HepG2 (cell line): ENCODE results near the gene FRMD1. TPM values are rescaled to one million over a fixed set of nuclear protein-coding genes. Genes with fewer than 3 reads are reported as not detected.

Experiments
- ATAC-seq: fragments of 200-7000 bp; cut with Tn5 transposase; 3 replicates; pipeline ENCODE4 v1.9.1; 2020; ENCODE audit warnings: mild to moderate bottlenecking, moderate library complexity
- BruUV-seq: library from RNA; stranded (reverse); fragments of 400-500 nt; replicated peaks from 2 replicates; lab custom pipeline; 2021; lab: Mats Ljungman, UMichigan
- CTCF ChIA-PET: fragments of 300-600 bp; formaldehyde crosslinking; extraction: SDS; loops from one replicate; lab custom pipeline; 2021; ENCODE audit warnings: low total read pairs, inconsistent platforms, low intra/inter-chr PET ratio; lab: Yijun Ruan, JAX
- POLR2A ChIA-PET: fragments of 350-600 bp; sonication (Branson Sonifier 250); formaldehyde crosslinking; loops from one replicate; lab custom pipeline; 2020; ENCODE audit warnings: antibody characterized with exemption, inconsistent platforms; lab: Yijun Ruan, JAX
- DNase-seq: peaks from one replicate; pipeline ENCODE4 v3.0.0-alpha.2; 2015; ENCODE audit warnings: low spot score
- FAIRE-seq: peaks from 3 replicates; lab custom pipeline; 2011; peaks lifted over from hg19 to GRCh38; lab: Jason Lieb, UNC
- H2AFZ ChIP-seq: one replicate; pipeline ENCODE4 v1.6.1; 2011; ENCODE audit warnings: low read length, inconsistent platforms
- H3K27ac ChIP-seq: fragments of 300-600 bp; 3 replicates; pipeline ENCODE4 v1.8.0; 2011; ENCODE audit warnings: mixed run types, mild to moderate bottlenecking, mixed read lengths, low read length, inconsistent platforms; ENCODE audit not compliant: insufficient read depth; ENCODE audit errors: extremely low read length
- H3K27me3 ChIP-seq, 2 experiments: fragments of 200-600 bp in 1 of 2; 2 replicates in 1 of 2; 3 replicates in 1 of 2; pipeline versions ENCODE4 v1.6.0 to v1.8.0; 2011; ENCODE audit warnings: low read length in 2 of 2, mild to moderate bottlenecking in 2 of 2, moderate library complexity in 2 of 2, inconsistent platforms in 1 of 2; ENCODE audit not compliant: insufficient read depth in 2 of 2, control insufficient read depth in 1 of 2
- H3K36me3 ChIP-seq, 2 experiments: fragments of 200-600 bp in 1 of 2; replicated peaks in 1 of 2; 2 replicates in 1 of 2; 3 replicates in 1 of 2; pipeline versions ENCODE4 v1.5.1 to v1.8.0; 2011; ENCODE audit warnings: low read length in 2 of 2, inconsistent platforms in 1 of 2; ENCODE audit not compliant: insufficient read depth in 2 of 2, control insufficient read depth in 1 of 2
- H3K4me1 ChIP-seq: 2 replicates; pipeline ENCODE4 v1.5.1; 2012; ENCODE audit warnings: low read length, inconsistent platforms; ENCODE audit not compliant: insufficient read depth
- H3K4me2 ChIP-seq: 2 replicates; pipeline ENCODE4 v1.6.0; 2011; ENCODE audit warnings: low read depth, low read length, inconsistent platforms
- H3K4me3 ChIP-seq, 3 experiments: fragments of 200-600 bp in 1 of 3; sonication (generic), shearing (Covaris generic) in 1 of 3; replicated peaks in 1 of 3; 2 replicates each; pipeline ENCODE4 v1.5.1; 2011 to 2016; ENCODE audit warnings: low read length in 3 of 3, inconsistent platforms in 2 of 3, low read depth in 2 of 3, mild to moderate bottlenecking in 2 of 3, control low read depth in 1 of 3, mixed read lengths in 1 of 3; ENCODE audit not compliant: insufficient read depth in 1 of 3
- H3K79me2 ChIP-seq: one replicate; pipeline ENCODE4 v1.6.1; 2011; ENCODE audit warnings: low read length, inconsistent platforms; ENCODE audit not compliant: insufficient read depth
- H3K9ac ChIP-seq: 2 replicates; pipeline ENCODE4 v1.6.0; 2011; ENCODE audit warnings: mild to moderate bottlenecking, low read depth, low read length, inconsistent platforms; ENCODE audit not compliant: insufficient read depth
- H3K9me3 ChIP-seq: 2 replicates; pipeline ENCODE4 v1.5.1; 2012; ENCODE audit warnings: mild to moderate bottlenecking, low read length
- H4K20me1 ChIP-seq: 2 replicates; pipeline ENCODE4 v1.6.0; 2011; ENCODE audit warnings: inconsistent platforms, mild to moderate bottlenecking, low read length, moderate library complexity; ENCODE audit not compliant: insufficient read depth
- ERF ChIP-seq: IDR thresholded peaks from 2 replicates; pipeline ENCODE4 v1.6.1; 2018; ENCODE audit warnings: missing biosample characterization, missing genetic modification reagents
- RERE ChIP-seq: IDR thresholded peaks from 2 replicates; pipeline ENCODE4 v1.6.1; 2016; ENCODE audit warnings: low read depth, missing genetic modification reagents, missing compliant biosample characterization
- RFX5 ChIP-seq: IDR thresholded peaks from 2 replicates; pipeline ENCODE4 v1.6.1; 2011; ENCODE audit warnings: low read depth, low read length, improper control_type of control experiment
- ZNF280B ChIP-seq: sonication (generic); formaldehyde crosslinking; IDR thresholded peaks from 2 replicates; pipeline ENCODE4 v1.5.0; 2020; ENCODE audit warnings: missing genetic modification reagents, mild to moderate bottlenecking, borderline replicate concordance
- WGBS: methylation state at CpG from one replicate; pipeline ENCODE4 v1.1.6; 2017; ENCODE audit warnings: low lambda C conversion rate; 5-methylcytosine and 5-hydroxymethylcytosine counted together
- in situ Hi-C: cut with HindIII; loops from 2 replicates; pipeline ENCODE4 v1.10.0; 2017; ENCODE audit warnings: low pct_unique_long_range_greater_than_20kb; ENCODE audit not compliant: extremely low pct_ligation_motif_present
- intact Hi-C: fragments of 100-400 bp; cut with micrococcal nuclease; formaldehyde crosslinking; loops from one replicate; pipeline ENCODE4 v1.10.0; 2022; ENCODE audit not compliant: unreplicated experiment
- polyA plus RNA-seq, 8 experiments: library from polyadenylated mRNA; depleted of rRNA in 3 of 8; stranded (reverse) in 7 of 8; unstranded in 1 of 8; fragments of >200 nt; fragmentation: Illumina TruSeq in 4 of 8; extraction: Trizol in 4 of 8; gene quantifications; 2 replicates each; pipeline versions ENCODE4 v1.2.1 to v1.2.3, GENCODE V29; 2011 to 2016; ENCODE audit warnings: low read depth in 4 of 8, missing spikeins in 1 of 8, mixed read lengths in 1 of 8; ENCODE audit not compliant: insufficient read depth in 1 of 8
- total RNA-seq, 5 experiments: library from RNA; depleted of rRNA; stranded (reverse); fragments of >200 nt; fragmentation: Illumina TruSeq; extraction: Trizol; gene quantifications; 2 replicates each; pipeline ENCODE4 v1.2.3, GENCODE V29; 2016; ENCODE audit warnings: low read depth in 1 of 5

FRMD1 gene
- total and polyA plus RNA-seq, 2 of the 13 experiments (the other 11 are each of a cell fraction or from before 2014, with no cell fraction given) = 0.01 TPM; not detected in 1

- TF ChIP-seq RERE (CRISPR knock-in tag) = no peak
- TF ChIP-seq ERF (CRISPR knock-in tag) = no peak
Observed at GRCh38 chr6:168025831-168026710, 52.9 kb downstream of the FRMD1 start (continued).

GRCh38 chr6:168024951-168025510 lies 54.0 kb downstream of the FRMD1 start:
- FAIRE-seq (no peak), DNase-seq (no peak)
- TF ChIP-seq RFX5 (no peak), ZNF280B (CRISPR knock-in tag) (0 out of 2 replicates have a peak, but pooled peaks have one; percentile 3)
- TF ChIP-seq, all 625 proteins: peak for 1
- WGBS = 70% methylated on average over 18 of the region's 18 CpGs
- Histone ChIP-seq H3K4me3 (no peak overlapping the region), H4K20me1 (no peaks in the 10 kb centered on the region), H3K4me2 (no peak overlapping the region), H3K36me3 (no peaks in the 10 kb centered on the region), H3K27me3 (peaks cover 0 to 6% of the 10 kb centered on the region in 2 experiments; a peak in 2 of 5 replicates), H3K79me2 (no peaks in the 10 kb centered on the region), H3K9ac (no peak overlapping the region), H3K4me1 (peaks cover 33% of the 10 kb centered on the region), H2AFZ (no peak overlapping the region), H3K9me3 (no peaks in the 10 kb centered on the region), H3K27ac (no peak overlapping the region)
- ATAC-seq = peak; percentile 22; the same call in 1 of the 3 replicates
- in situ Hi-C loops (no loop called here), intact Hi-C loops (no loop called here)
- ChIA-PET POLR2A (no interaction called here), CTCF (no interaction called here)
- BruUV-seq = no TSS peak
